GM18526 (cell line): ENCODE results near the gene RNF146.

Experiments
- POLR2A ChIP-seq: IDR thresholded peaks from 3 replicates; pipeline ENCODE4 v1.6.1; 2011; ENCODE audit not compliant: insufficient read length; ENCODE audit errors: extremely low read depth

Gene RNF146

DNA sequence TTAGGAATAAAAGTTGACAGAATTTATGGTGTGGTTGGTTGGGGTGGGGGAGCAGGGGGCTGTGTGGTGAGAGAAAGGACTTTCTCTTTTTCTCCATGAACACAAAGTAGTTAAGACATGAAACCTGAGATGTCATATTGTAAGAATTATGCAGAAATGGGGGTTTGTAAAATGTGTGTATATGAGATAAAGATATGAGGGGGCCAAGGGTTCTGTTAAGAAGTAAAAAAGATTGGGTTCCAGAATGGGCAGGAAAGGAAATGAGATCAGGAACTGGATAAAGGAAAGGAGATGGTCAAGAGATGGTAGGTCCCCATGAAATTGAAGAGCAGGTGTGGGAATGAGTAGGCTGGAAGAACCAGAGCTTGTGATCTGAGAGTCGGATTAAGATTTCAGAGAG, 9.7 kb downstream of the RNF146 start:
- no peak for TF ChIP-seq POLR2A

DNA sequence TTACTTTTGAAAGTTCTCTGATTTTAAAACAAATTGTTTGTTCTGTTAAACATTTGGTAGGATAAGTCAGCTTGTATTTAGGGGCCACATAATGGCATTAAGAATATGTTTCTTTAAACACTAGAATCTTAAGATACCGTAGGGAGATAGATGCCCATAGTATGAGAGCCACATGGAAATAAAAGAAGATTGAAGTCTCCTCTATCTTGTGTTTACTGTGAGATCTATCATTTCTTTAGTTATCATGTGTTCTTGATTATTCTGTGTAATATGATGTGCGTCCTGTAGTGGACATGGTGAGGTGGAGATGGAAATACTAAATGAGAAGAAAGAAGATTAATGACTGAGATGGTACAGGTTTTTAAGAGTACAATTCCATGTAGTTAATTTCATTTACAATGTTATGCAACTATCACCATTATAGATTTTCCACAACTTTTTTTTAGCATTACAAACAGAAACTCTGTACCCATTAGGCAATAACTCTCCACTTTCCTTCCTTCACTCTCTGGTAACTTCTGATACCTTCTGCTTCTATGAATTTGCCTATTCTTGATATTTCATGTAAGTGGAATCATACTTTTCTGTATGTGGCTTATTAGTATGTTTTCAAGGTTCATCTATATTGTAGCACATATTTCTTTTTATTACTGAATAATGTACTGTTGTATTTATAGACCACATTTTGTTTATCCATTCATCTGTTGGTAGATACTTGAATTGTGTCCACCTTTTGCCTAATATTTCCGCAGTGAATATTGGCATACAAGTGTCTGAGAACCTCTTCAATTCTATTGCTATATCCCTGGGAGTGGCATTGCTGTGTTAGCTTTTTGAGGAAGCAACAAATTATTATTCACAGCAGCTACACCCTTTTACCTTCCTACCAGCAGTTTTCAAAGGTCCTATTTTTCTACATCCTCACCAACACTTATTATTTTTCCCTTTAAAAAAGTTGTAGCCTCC, 11.5 kb downstream of the RNF146 start:
- no peak for TF ChIP-seq POLR2A

DNA sequence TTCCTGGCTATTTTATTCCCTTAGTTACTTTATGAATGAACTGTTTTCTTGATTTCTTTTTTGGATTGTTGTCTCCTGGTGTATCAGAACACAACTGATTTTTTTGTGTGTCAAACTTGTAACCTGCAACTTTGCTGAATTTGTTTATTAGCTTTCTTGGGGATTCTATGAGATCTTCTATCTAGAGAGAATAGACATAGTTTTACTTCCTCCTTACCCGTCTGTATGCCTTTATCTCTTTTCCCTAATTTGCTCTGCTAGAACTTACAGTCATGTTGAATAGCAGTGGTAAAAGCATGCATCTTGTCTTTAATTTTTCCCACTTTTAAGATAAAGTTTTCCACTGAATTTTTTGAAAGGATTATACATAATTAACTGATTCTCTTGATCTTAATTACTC, 13.2 kb downstream of the RNF146 start:
- no peak for TF ChIP-seq POLR2A

- TF ChIP-seq POLR2A: no peak
Observed at GRCh38 chr6:127282184-127282583, 15.5 kb downstream of the RNF146 start.

GRCh38 chr6:127288705-127289104, 22.0 kb downstream of the RNF146 start:
- no peak for TF ChIP-seq POLR2A

- TF ChIP-seq POLR2A: no peak
Observed at GRCh38 chr6:127289934-127290333, 23.3 kb downstream of the RNF146 start.

DNA sequence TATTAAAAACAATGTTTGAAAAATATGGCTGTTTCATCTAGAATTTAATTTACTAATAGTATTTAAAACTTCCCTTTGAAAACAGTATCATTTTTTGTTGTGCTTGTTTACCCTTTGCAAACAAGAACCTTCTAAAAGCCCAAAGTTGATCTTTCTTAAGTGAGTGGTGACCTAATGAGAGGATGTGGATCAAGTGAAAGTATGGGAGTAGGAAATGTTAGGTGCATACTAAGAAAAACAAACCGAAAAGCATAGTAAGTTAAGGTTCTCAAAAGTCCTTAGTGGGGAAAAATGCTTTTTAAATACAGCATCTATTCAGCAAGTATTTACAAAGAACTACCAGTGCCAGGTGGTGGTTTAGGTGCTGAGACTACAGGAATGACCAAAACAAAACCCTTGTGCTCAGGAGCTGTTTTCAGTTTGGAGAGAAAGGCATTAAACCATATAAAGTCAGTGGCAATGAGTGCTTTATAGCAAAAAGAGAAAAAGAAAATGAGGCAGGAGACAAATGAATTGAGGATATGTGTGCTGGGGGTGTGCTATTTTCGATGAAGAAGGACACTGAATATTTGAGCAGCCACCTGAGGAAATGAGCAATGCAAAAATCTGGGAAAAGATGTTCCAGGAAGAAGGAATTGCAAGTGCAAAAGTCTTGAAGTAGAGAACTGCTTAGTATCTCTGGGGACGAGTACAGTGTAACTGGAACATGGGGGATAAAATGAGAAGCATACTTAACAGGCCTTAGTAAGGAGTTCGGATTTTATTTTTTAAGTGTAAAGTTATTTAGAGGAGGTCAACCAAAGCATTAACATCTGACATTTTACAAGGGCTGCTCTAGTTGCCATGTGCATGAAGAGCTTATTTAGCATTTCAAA, 24.0 kb downstream of the RNF146 start:
- TF ChIP-seq POLR2A: no peak

- no peak for TF ChIP-seq POLR2A
Observed at GRCh38 chr6:127291495-127291894, 24.8 kb downstream of the RNF146 start.

- no peak for TF ChIP-seq POLR2A
Observed at GRCh38 chr6:127297502-127298070, 30.9 kb downstream of the RNF146 start.

DNA sequence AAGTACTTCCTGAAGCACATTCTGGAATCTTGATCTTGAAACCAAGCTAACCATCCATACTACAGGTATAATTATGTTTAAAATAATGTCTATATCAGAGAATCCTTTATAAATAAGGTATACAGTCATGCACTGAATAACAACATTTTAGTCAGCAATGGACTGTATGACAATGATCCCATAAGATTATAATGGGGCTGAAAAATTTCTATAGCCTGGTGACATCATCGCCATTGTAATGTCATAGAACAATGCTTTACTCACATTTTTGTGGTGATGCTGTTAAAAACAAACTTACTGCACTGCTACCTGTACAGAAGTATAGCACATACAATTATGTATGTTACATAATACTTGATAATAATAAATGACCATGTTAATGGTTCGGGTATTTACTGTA, 31.8 kb downstream of the RNF146 start:
- TF ChIP-seq POLR2A: no peak

- TF ChIP-seq POLR2A: no peak
Observed at GRCh38 chr6:127299522-127300240, 33.0 kb downstream of the RNF146 start.

DNA sequence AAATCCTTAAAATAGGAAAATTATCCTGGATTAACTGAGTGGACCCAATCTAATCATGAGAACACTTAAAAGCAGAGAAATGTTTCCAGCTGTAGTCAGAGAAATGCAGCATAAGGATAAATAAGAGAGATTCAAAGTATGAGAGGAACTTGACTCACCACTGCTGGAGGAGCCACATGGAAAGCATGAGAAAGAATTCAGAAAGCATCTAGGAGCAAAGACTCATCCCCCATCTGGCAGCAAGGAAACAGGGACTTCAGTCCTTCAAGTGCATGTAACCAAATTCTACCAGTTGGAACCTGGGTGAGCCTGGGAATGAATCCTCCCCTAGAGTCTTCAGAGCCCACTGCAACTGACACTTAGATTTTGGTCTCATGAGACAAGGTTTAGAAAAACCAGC, 33.7 kb downstream of the RNF146 start:
- no peak for TF ChIP-seq POLR2A

- TF ChIP-seq POLR2A: no peak
Observed at GRCh38 chr6:127301199-127301700, 34.6 kb downstream of the RNF146 start.

GRCh38 chr6:127302728-127303660, 36.3 kb downstream of the RNF146 start:
- no peak for TF ChIP-seq POLR2A

- TF ChIP-seq POLR2A: no peak
Observed at GRCh38 chr6:127303917-127304316, 37.3 kb downstream of the RNF146 start.
